Measurements from ENCODE around the gene ARHGAP26. TPM values are rescaled to one million over a fixed set of nuclear protein-coding genes. Genes with fewer than 3 reads are reported as not detected.

ARHGAP26 gene
- total and polyA plus RNA-seq, 4 donors: 1.8 to 16.7 (median 4.1) TPM

DNA sequence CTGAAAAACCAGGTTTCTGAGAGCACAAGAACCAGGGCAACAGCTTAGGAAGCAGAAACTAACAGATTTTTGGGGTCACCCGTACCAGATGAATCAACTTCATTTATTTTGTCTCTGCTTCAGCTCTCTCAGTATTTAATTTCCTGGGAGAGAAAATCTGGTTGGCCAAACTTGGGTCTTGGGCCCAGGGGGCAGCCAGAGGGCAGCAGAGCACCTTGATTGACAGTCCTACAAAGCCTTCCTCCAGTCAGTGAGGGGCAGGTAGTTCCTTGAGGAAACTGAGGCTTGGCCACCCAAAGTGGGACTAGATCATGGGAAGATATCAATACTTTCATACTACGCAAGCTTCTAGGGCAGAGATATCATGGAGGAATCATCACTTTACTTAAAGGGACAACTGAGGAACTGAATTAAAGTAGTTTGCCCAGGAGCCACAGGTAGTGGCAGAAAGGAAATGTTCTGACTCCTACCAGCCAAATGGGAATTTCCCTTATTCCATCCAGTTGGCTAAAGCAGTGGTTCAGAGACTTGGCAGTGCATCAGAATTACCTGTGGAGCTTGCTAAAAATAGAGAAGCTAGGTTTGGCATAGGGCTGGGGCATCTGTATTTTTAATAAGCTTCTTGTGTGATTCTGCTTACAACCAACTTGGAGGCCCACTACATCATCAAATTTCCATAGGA is 21.5 kb upstream of the ARHGAP26 start:
- Histone ChIP-seq H3K27me3 (ENCODE audit: control insufficient read depth in 4 of 4, insufficient read depth in 4 of 4, low read length in 3 of 4) (no peaks in the 10 kb centered on the region), H3K4me3 (ENCODE audit: low read depth in 1 of 3, low read length in 3 of 3) (no peak overlapping the region), H3K36me3 (ENCODE audit: control insufficient read depth in 4 of 4, insufficient read depth in 3 of 4, low read depth in 1 of 4, low read length in 3 of 4) (no peaks in the 10 kb centered on the region), H3K4me1 (ENCODE audit: control insufficient read depth in 4 of 4, insufficient read depth in 4 of 4, low read length in 3 of 4) (peaks cover 3 to 12% (median 6%) of the 10 kb centered on the region in 4 donors), H3K9ac (ENCODE audit: low read depth in 1 of 2, low read length in 2 of 2) (no peak overlapping the region), H3K27ac (ENCODE audit: low read depth in 1 of 2, low read length in 2 of 2) (no peak overlapping the region), H3K9me3 (ENCODE audit: control insufficient read depth in 4 of 4, low read length in 3 of 4) (no peaks in the 10 kb centered on the region)
- peak; percentile 42 for DNase-seq (ENCODE audit: low spot score)
- TF ChIP-seq RAD21 (IDR thresholded peaks at IDR 0.05) (peak; percentile 74 to 85), HNF4G (IDR thresholded peaks at IDR 0.05) (no peak)
- TF ChIP-seq, protein P1, sequence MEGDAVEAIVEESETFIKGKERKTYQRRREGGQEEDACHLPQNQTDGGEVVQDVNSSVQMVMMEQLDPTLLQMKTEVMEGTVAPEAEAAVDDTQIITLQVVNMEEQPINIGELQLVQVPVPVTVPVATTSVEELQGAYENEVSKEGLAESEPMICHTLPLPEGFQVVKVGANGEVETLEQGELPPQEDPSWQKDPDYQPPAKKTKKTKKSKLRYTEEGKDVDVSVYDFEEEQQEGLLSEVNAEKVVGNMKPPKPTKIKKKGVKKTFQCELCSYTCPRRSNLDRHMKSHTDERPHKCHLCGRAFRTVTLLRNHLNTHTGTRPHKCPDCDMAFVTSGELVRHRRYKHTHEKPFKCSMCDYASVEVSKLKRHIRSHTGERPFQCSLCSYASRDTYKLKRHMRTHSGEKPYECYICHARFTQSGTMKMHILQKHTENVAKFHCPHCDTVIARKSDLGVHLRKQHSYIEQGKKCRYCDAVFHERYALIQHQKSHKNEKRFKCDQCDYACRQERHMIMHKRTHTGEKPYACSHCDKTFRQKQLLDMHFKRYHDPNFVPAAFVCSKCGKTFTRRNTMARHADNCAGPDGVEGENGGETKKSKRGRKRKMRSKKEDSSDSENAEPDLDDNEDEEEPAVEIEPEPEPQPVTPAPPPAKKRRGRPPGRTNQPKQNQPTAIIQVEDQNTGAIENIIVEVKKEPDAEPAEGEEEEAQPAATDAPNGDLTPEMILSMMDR (IDR thresholded peaks at IDR 0.05; ENCODE audit: low read depth, low read length, missing input control): peak; percentile 52
- 83% methylated on average over 2 of the region's 2 CpGs for WGBS

DNA sequence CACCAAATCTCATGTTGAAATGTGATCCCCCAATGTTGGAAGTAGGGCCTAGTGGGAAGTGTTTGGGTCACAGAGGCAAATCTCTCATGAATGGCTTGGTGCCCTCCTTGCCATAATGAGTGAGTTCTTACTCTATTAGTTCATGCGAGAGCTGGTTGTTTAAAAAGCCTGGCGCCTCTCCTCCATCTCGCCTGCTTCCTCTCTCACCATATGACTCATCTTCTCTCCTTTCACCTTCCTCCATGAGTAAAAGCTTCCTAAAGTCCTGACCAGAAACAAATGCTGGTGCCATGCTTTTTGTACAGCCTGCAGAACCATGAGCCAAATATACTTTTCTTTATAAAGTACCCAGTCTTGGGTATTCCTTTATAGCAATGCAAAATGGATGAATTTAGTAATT is 20.9 kb upstream of the ARHGAP26 start:
- 79% methylated on average over 3 of the region's 3 CpGs for WGBS

More for the DNA sequence above, 20.9 kb upstream of the ARHGAP26 start:
- H3K4me3 ChIP-seq (ENCODE audit: low read depth in 1 of 3, low read length in 3 of 3): no peak overlapping the region
- H3K4me1 ChIP-seq (ENCODE audit: control insufficient read depth in 4 of 4, insufficient read depth in 4 of 4, low read length in 3 of 4): peaks cover 3 to 12% (median 6%) of the 10 kb centered on the region in 4 donors
- no peak overlapping the region for H3K27ac ChIP-seq (ENCODE audit: low read depth in 1 of 2, low read length in 2 of 2)
- H3K9me3 ChIP-seq (ENCODE audit: control insufficient read depth in 4 of 4, low read length in 3 of 4): no peaks in the 10 kb centered on the region
- TF ChIP-seq, protein P2, sequence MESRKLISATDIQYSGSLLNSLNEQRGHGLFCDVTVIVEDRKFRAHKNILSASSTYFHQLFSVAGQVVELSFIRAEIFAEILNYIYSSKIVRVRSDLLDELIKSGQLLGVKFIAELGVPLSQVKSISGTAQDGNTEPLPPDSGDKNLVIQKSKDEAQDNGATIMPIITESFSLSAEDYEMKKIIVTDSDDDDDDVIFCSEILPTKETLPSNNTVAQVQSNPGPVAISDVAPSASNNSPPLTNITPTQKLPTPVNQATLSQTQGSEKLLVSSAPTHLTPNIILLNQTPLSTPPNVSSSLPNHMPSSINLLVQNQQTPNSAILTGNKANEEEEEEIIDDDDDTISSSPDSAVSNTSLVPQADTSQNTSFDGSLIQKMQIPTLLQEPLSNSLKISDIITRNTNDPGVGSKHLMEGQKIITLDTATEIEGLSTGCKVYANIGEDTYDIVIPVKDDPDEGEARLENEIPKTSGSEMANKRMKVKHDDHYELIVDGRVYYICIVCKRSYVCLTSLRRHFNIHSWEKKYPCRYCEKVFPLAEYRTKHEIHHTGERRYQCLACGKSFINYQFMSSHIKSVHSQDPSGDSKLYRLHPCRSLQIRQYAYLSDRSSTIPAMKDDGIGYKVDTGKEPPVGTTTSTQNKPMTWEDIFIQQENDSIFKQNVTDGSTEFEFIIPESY (IDR thresholded peaks at IDR 0.05): no peak
- no peak for TF ChIP-seq HNF4A (conservative IDR thresholded peaks at IDR 0.05)
- TF ChIP-seq FOXA2 (IDR thresholded peaks at IDR 0.05): no peak
- TF ChIP-seq HNF4G (IDR thresholded peaks at IDR 0.05): no peak
- no peak for TF ChIP-seq RXRA (IDR thresholded peaks at IDR 0.05)
- TF ChIP-seq YY1 (IDR thresholded peaks at IDR 0.05): no peak
- TF ChIP-seq, protein P3, sequence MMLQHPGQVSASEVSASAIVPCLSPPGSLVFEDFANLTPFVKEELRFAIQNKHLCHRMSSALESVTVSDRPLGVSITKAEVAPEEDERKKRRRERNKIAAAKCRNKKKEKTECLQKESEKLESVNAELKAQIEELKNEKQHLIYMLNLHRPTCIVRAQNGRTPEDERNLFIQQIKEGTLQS (IDR thresholded peaks at IDR 0.05): no peak
- no peak for TF ChIP-seq EGR1 (IDR thresholded peaks at IDR 0.05; ENCODE audit: low read depth in 2 of 2)
- TF ChIP-seq MAX (IDR thresholded peaks at IDR 0.05): no peak
- no peak for TF ChIP-seq SP1 (IDR thresholded peaks at IDR 0.05)
- no peak for TF ChIP-seq TAF1 (conservative IDR thresholded peaks at IDR 0.05)
- no peak for TF ChIP-seq RAD21 (IDR thresholded peaks at IDR 0.05)
- TF ChIP-seq, protein P1 (IDR thresholded peaks at IDR 0.05; ENCODE audit: low read depth, low read length, missing input control): no peak
- TF ChIP-seq GABPA (IDR thresholded peaks at IDR 0.05 in 1 of 2, conservative IDR thresholded peaks at IDR 0.05 in 1 of 2): no peak
- no peak for TF ChIP-seq REST (IDR thresholded peaks at IDR 0.05)
- TF ChIP-seq FOXA1 (IDR thresholded peaks at IDR 0.05): no peak
- no peak for TF ChIP-seq JUND (IDR thresholded peaks at IDR 0.05)
- TF ChIP-seq NR2F2 (IDR thresholded peaks at IDR 0.05): no peak
- no peak overlapping the region for H3K9ac ChIP-seq (ENCODE audit: low read depth in 1 of 2, low read length in 2 of 2)
- H3K27me3 ChIP-seq (ENCODE audit: control insufficient read depth in 4 of 4, insufficient read depth in 4 of 4, low read length in 3 of 4): no peaks in the 10 kb centered on the region
- no peak for DNase-seq (ENCODE audit: low spot score)
- H3K36me3 ChIP-seq (ENCODE audit: control insufficient read depth in 4 of 4, insufficient read depth in 3 of 4, low read depth in 1 of 4, low read length in 3 of 4): no peaks in the 10 kb centered on the region

All from liver (tissue), 9 donors.